HG03060 (cell line): Measurements from ENCODE around the gene TUT7.
"Not testable (repeated sequence)": the region's sequence is repeated elsewhere in the genome, so short reads cannot be mapped to it uniquely, and the experiment has no call there.

Source experiments
- ATAC-seq: cut with Tn5 transposase; IDR thresholded peaks from one replicate; pipeline ENCODE4 v1.9.1; 2021; ENCODE audit warnings: low read depth, moderate number of reproducible peaks; ENCODE audit not compliant: unreplicated experiment

Gene TUT7

GRCh38 chr9:86354011-86354817 lies at the start of gene TUT7:
TSS of gene TUT7 (minus strand) at chr9:86354410. CDS start at chr9:86353199, 1,211 bp downstream.
- peak; percentile 61 for ATAC-seq

- ATAC-seq: no peak
Measured at GRCh38 chr9:86402591-86402990, 48.4 kb upstream of the TUT7 start.

GRCh38 chr9:86396412-86396811 lies 42.2 kb upstream of the TUT7 start:
- ATAC-seq: no peak

GRCh38 chr9:86390184-86390583 lies 36.0 kb upstream of the TUT7 start:
- not testable (repeated sequence) for ATAC-seq

GRCh38 chr9:86389628-86390027 lies 35.4 kb upstream of the TUT7 start:
- ATAC-seq: no peak

GRCh38 chr9:86387376-86387775 lies 33.2 kb upstream of the TUT7 start:
- ATAC-seq: no peak

GRCh38 chr9:86383000-86383399 lies 28.8 kb upstream of the TUT7 start:
- not testable (repeated sequence) for ATAC-seq

GRCh38 chr9:86376016-86376415 lies 21.8 kb upstream of the TUT7 start:
- no peak for ATAC-seq

GRCh38 chr9:86369810-86370209 lies 15.6 kb upstream of the TUT7 start:
- ATAC-seq: no peak

GRCh38 chr9:86368871-86369521 lies 14.8 kb upstream of the TUT7 start:
- no peak for ATAC-seq

- no peak for ATAC-seq
Measured at GRCh38 chr9:86361176-86361575, 7.0 kb upstream of the TUT7 start.

GRCh38 chr9:86359151-86359879 lies 5.1 kb upstream of the TUT7 start:
- ATAC-seq: no peak

GRCh38 chr9:86356871-86357866 lies 3.0 kb upstream of the TUT7 start:
- ATAC-seq: no peak

- no peak for ATAC-seq
Measured at GRCh38 chr9:86355814-86356213, 1.6 kb upstream of the TUT7 start.

- ATAC-seq: no peak
Measured at GRCh38 chr9:86354818-86355309, 654 bp upstream of the TUT7 start.

- no peak for ATAC-seq
Measured at GRCh38 chr9:86353655-86354010, 577 bp downstream of the TUT7 start.

GRCh38 chr9:86352440-86353077 lies 1.7 kb downstream of the TUT7 start:
- no peak for ATAC-seq

GRCh38 chr9:86351880-86352279 lies 2.3 kb downstream of the TUT7 start:
- ATAC-seq: no peak

GRCh38 chr9:86350006-86350760 lies 4.0 kb downstream of the TUT7 start:
- ATAC-seq: no peak
